A673 (cell line): Measurements from ENCODE around the gene PRKCA. TPM values are rescaled to one million over a fixed set of nuclear protein-coding genes. Genes with fewer than 3 reads are reported as not detected.

Experiments used
- BruUV-seq: library from RNA; stranded (reverse); fragments of 400-500 nt; replicated peaks from 2 replicates; lab custom pipeline; 2021; lab: Mats Ljungman, UMichigan
- CTCF ChIA-PET: fragments of 300-600 bp; sonication (Branson Sonifier 250); formaldehyde crosslinking; loops from one replicate; lab custom pipeline; 2022; ENCODE audit warnings: antibody characterized with exemption; lab: Charles Lee
- POLR2A ChIA-PET: fragments of 300-600 bp; sonication (Branson Sonifier 250); formaldehyde crosslinking; loops from one replicate; lab custom pipeline; 2022; ENCODE audit warnings: antibody characterized with exemption; ENCODE audit not compliant: low non-redundant PET; lab: Charles Lee
- DNase-seq: peaks from one replicate; pipeline ENCODE4 v3.0.0-alpha.2; 2015; ENCODE audit warnings: low spot score
- H3K27ac ChIP-seq: fragments of 200-600 bp; sonication (generic); 2 replicates; pipeline ENCODE4 v1.5.1; 2016; ENCODE audit warnings: mixed run types, low read depth, mild to moderate bottlenecking, mixed read lengths, antibody characterized with exemption, low read length; ENCODE audit not compliant: poor library complexity, severe bottlenecking
- H3K27me3 ChIP-seq: fragments of 200-600 bp; sonication (generic); replicated peaks from 2 replicates; pipeline ENCODE4 v1.6.1; 2017; ENCODE audit warnings: mixed run types, low read depth, mild to moderate bottlenecking, mixed read lengths, antibody characterized with exemption, low read length; ENCODE audit not compliant: insufficient read depth, poor library complexity
- H3K36me3 ChIP-seq: fragments of 200-600 bp; sonication (generic); 2 replicates; pipeline ENCODE4 v1.6.1; 2016; ENCODE audit warnings: mixed run types, mild to moderate bottlenecking, mixed read lengths, antibody characterized with exemption, low read length; ENCODE audit not compliant: insufficient read depth, poor library complexity, severe bottlenecking
- H3K4me1 ChIP-seq: fragments of 200-600 bp; sonication (generic); 2 replicates; pipeline ENCODE4 v1.6.1; 2017; ENCODE audit warnings: mixed run types, mild to moderate bottlenecking, mixed read lengths, antibody characterized with exemption, low read length; ENCODE audit not compliant: insufficient read depth, poor library complexity, severe bottlenecking
- H3K4me3 ChIP-seq: fragments of 200-600 bp; sonication (generic); 2 replicates; pipeline ENCODE4 v1.5.1; 2016; ENCODE audit warnings: low read depth, mixed run types, mild to moderate bottlenecking, mixed read lengths, low read length; ENCODE audit not compliant: poor library complexity, severe bottlenecking
- H3K9me3 ChIP-seq: fragments of 200-600 bp; sonication (generic); 2 replicates; pipeline ENCODE4 v1.6.1; 2016; ENCODE audit warnings: mixed run types, low read depth, mild to moderate bottlenecking, mixed read lengths, antibody characterized with exemption, low read length; ENCODE audit not compliant: poor library complexity, severe bottlenecking
- EZH2 ChIP-seq: fragments of 200-600 bp; sonication (generic); IDR thresholded peaks from 2 replicates; pipeline ENCODE4 v1.6.1; 2017; ENCODE audit warnings: borderline replicate concordance, low read depth, mild to moderate bottlenecking, mixed read lengths, antibody characterized with exemption, low read length; ENCODE audit not compliant: poor library complexity, severe bottlenecking
- intact Hi-C: fragments of 100-400 bp; cut with micrococcal nuclease; formaldehyde crosslinking; loops from one replicate; pipeline ENCODE4 v1.10.0; 2022; ENCODE audit not compliant: unreplicated experiment
- total RNA-seq: library from RNA; stranded (reverse); gene quantifications from 2 replicates; pipeline ENCODE4 v1.2.3, GENCODE V29; 2021
- TF ChIP-seq, protein P1 (sequence below): fragments of 300-800, 200-600 bp; sonication (generic); conservative IDR thresholded peaks from 2 replicates; pipeline ENCODE4 v1.5.1; 2017; ENCODE audit warnings: low read depth, mild to moderate bottlenecking, antibody characterized with exemption, low read length, moderate library complexity, mixed read lengths

PRKCA gene
- total RNA-seq, 1 experiment from 2014 or later: 16.3 TPM

DNA sequence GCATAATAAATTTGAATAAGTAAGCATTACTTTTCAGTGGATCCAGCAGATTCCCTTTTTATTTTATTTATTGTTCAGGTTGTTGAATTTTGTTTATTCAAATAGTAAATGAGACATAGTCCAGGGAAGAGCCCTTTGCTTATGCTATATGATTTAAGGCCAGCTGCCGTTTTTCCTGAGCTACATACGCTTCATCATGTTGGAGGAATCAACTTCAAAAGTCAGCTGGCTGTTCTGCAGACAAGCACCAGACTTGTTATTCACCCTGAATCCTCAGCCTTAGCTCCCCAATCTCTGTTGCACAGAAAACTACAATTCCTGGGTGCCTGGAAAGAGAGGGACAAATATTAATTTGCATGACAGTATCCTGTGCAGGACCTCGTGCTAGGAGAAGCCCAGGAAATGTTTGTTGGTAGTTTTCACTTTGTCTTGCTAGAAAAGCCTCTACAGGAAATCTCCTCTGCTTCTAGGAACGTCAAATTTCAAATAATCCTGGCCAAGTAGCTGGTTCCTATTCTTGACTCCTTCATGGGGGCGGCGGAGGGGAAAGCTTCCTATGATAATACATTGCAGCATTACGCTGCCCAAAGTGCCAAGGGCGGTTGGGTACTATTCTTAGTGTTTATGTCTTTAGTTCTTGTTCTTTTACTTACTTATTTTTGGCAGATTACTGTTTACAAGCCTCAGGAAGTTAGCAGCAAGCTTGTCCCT, 101.6 kb downstream of the PRKCA start:
- H3K4me1 ChIP-seq: peaks cover 37% of the 10 kb centered on the region
- POLR2A ChIA-PET: no interaction called here
- DNase-seq: no peak

DNA sequence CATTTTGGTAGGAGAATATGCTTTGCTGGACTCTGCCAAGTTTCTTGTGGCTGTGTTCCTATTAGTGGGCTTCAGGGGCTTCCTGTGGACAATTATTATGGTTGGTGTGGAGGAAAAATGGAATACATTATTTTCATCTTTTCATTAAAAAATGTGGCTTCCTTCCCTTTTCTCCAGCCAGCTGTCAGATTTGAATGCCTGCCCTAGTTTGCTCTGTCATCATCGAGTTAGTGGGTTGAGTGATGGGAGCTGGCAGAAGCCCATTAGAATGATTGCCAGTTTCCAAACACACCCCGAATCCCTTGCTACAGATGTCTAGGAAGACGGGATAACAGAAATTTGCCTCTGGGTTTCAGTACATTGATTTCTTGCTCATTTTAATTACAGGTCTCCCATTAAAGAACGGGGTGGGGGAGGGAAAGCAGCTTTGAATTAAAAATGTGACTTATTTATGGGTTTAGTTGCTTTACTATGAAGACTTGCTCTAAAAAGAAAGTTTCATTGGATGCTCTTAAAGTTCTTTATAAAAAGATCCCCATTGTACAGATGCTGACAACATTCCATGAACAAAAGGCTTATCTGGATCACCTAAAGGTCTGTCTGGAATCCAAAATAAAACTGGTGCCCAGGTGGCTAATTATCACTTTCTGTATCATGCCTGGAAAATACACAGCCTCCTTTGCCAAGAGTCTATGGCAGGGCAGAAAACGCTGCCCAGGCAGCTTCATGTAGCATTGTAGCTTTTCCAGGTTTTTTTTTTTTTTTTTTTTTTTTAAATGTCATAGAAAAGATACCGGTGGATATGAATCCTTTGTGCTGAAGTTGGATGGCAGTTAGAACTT, 103.6 kb downstream of the PRKCA start:
- Histone ChIP-seq H3K27me3 (no peaks in the 10 kb centered on the region), H3K9me3 (no peaks in the 10 kb centered on the region), H3K4me1 (peaks cover 37% of the 10 kb centered on the region), H3K4me3 (no peak overlapping the region), H3K27ac (no peak overlapping the region), H3K36me3 (no peaks in the 10 kb centered on the region)
- POLR2A ChIA-PET: no interaction called here
- TF ChIP-seq, protein P1, sequence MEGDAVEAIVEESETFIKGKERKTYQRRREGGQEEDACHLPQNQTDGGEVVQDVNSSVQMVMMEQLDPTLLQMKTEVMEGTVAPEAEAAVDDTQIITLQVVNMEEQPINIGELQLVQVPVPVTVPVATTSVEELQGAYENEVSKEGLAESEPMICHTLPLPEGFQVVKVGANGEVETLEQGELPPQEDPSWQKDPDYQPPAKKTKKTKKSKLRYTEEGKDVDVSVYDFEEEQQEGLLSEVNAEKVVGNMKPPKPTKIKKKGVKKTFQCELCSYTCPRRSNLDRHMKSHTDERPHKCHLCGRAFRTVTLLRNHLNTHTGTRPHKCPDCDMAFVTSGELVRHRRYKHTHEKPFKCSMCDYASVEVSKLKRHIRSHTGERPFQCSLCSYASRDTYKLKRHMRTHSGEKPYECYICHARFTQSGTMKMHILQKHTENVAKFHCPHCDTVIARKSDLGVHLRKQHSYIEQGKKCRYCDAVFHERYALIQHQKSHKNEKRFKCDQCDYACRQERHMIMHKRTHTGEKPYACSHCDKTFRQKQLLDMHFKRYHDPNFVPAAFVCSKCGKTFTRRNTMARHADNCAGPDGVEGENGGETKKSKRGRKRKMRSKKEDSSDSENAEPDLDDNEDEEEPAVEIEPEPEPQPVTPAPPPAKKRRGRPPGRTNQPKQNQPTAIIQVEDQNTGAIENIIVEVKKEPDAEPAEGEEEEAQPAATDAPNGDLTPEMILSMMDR: no peak
- TF ChIP-seq EZH2: no peak
- CTCF ChIA-PET: no interaction called here
- intact Hi-C loops: no loop called here
- peak; percentile 61 for DNase-seq
- no TSS peak for BruUV-seq

More for the DNA sequence above, 101.6 kb downstream of the PRKCA start:
- CTCF ChIA-PET: no interaction called here
- H3K4me3 ChIP-seq: no peak overlapping the region
- H3K27me3 ChIP-seq: no peaks in the 10 kb centered on the region
- H3K36me3 ChIP-seq: no peaks in the 10 kb centered on the region
- no peak overlapping the region for H3K27ac ChIP-seq
- intact Hi-C loops: no loop called here
- no peaks in the 10 kb centered on the region for H3K9me3 ChIP-seq
- no peak for TF ChIP-seq EZH2
- TF ChIP-seq, protein P1: no peak
- no TSS peak for BruUV-seq

- no peaks in the 10 kb centered on the region for H3K27me3 ChIP-seq
- CTCF ChIA-PET: no interaction called here
- no peak overlapping the region for H3K27ac ChIP-seq
- BruUV-seq: no TSS peak
- peaks cover 37% of the 10 kb centered on the region for H3K4me1 ChIP-seq
- H3K9me3 ChIP-seq: no peaks in the 10 kb centered on the region
- H3K36me3 ChIP-seq: no peaks in the 10 kb centered on the region
- intact Hi-C loops: no loop called here
- no peak for TF ChIP-seq EZH2
- TF ChIP-seq, protein P1: no peak
- POLR2A ChIA-PET: no interaction called here
- no peak overlapping the region for H3K4me3 ChIP-seq
- DNase-seq: no peak
Measured at GRCh38 chr17:66406701-66407644, 104.6 kb downstream of the PRKCA start.
